Endothelial cell of umbilical vein (primary cell): ENCODE data around the gene CTSE. TPM values are rescaled to one million over a fixed set of nuclear protein-coding genes. Genes with fewer than 3 reads are reported as not detected.
"Not testable (repeated sequence)": the region's sequence is repeated elsewhere in the genome, so short reads cannot be mapped to it uniquely, and the experiment has no call there.

ENCODE experiments used
- BruUV-seq: library from RNA; stranded (reverse); fragments of 400-500 nt; replicated peaks from 2 replicates; lab custom pipeline; 2021; lab: Mats Ljungman, UMichigan
- CTCF ChIA-PET: fragments of 300-600, 350-600 bp; sonication (Branson Sonifier 250); formaldehyde crosslinking; loops from one replicate; lab custom pipeline; 2021; ENCODE audit warnings: antibody characterized with exemption, inconsistent platforms; lab: Charles Lee
- POLR2A ChIA-PET: fragments of 300-600, 350-600 bp; sonication (Branson Sonifier 250); formaldehyde crosslinking; loops from one replicate; lab custom pipeline; 2021; ENCODE audit warnings: antibody characterized with exemption, inconsistent platforms; lab: Charles Lee
- DNase-seq: peaks from one replicate; pipeline ENCODE4 v3.0.0-alpha.2; 2011; ENCODE audit warnings: low read depth, low spot score
- FAIRE-seq: peaks from 2 replicates; lab custom pipeline; 2011; peaks lifted over from hg19 to GRCh38; lab: Jason Lieb, UNC
- H2AFZ ChIP-seq: 2 replicates; pipeline ENCODE4 v1.6.0; 2012; ENCODE audit warnings: low read depth, low read length, control low read depth, inconsistent platforms
- H3K27ac ChIP-seq: 2 replicates; pipeline ENCODE4 v1.5.1; 2011; ENCODE audit warnings: low read depth, mild to moderate bottlenecking, control low read depth, low read length, moderate library complexity; ENCODE audit not compliant: insufficient read depth
- H3K27me3 ChIP-seq, 2 experiments: 2 replicates each; pipeline versions ENCODE4 v1.6.0 to v1.6.1; 2011; ENCODE audit warnings: low read length in 2 of 2, mixed read lengths in 1 of 2; ENCODE audit not compliant: control insufficient read depth in 2 of 2, insufficient read depth in 2 of 2
- H3K36me3 ChIP-seq, 2 experiments: 2 replicates in 1 of 2; 3 replicates in 1 of 2; pipeline ENCODE4 v1.5.1; 2011; ENCODE audit warnings: low read length in 2 of 2, mild to moderate bottlenecking in 1 of 2, moderate library complexity in 1 of 2; ENCODE audit not compliant: control insufficient read depth in 2 of 2, insufficient read depth in 2 of 2; ENCODE audit errors: extremely low read depth in 1 of 2
- H3K4me1 ChIP-seq: 3 replicates; pipeline ENCODE4 v1.5.1; 2011; ENCODE audit warnings: mild to moderate bottlenecking, low read length; ENCODE audit not compliant: control insufficient read depth, insufficient read depth; ENCODE audit errors: extremely low read depth
- H3K4me2 ChIP-seq: 2 replicates; pipeline ENCODE4 v1.6.1; 2011; ENCODE audit warnings: low read length, control low read depth, mixed read lengths; ENCODE audit not compliant: insufficient read depth
- H3K4me3 ChIP-seq, 3 experiments: fragments of 200-600 bp in 1 of 3; sonication (generic), shearing (Covaris generic) in 1 of 3; replicated peaks in 1 of 3; 2 replicates each; pipeline ENCODE4 v1.5.1; 2011 to 2016; ENCODE audit warnings: control low read depth in 3 of 3, low read length in 3 of 3, mild to moderate bottlenecking in 2 of 3, inconsistent platforms in 1 of 3, low read depth in 1 of 3, moderate library complexity in 1 of 3; ENCODE audit not compliant: insufficient read depth in 1 of 3
- H3K79me2 ChIP-seq: 2 replicates; pipeline ENCODE4 v1.6.0; 2012; ENCODE audit warnings: low read length, inconsistent platforms; ENCODE audit not compliant: control insufficient read depth, insufficient read depth
- H3K9ac ChIP-seq: replicated peaks from 2 replicates; pipeline ENCODE3; 2011; ENCODE audit warnings: low read length, control low read depth; ENCODE audit not compliant: insufficient read depth; ENCODE audit errors: extremely low read depth
- H3K9me1 ChIP-seq: replicated peaks from 3 replicates; pipeline ENCODE4 v1.6.0; 2011; ENCODE audit warnings: mild to moderate bottlenecking, low read length; ENCODE audit not compliant: control insufficient read depth, insufficient read depth; ENCODE audit errors: extremely low read depth
- H3K9me3 ChIP-seq: replicated peaks from 2 replicates; pipeline ENCODE4 v1.5.1; 2012; ENCODE audit warnings: low read length, inconsistent platforms; ENCODE audit not compliant: control insufficient read depth, insufficient read depth
- H4K20me1 ChIP-seq: replicated peaks from 2 replicates; pipeline ENCODE3; 2011; ENCODE audit warnings: mild to moderate bottlenecking, low read length; ENCODE audit not compliant: control insufficient read depth, insufficient read depth; ENCODE audit errors: extremely low read depth
- CTCF ChIP-seq, 2 donors: IDR thresholded peaks; 1 replicate in 1 of 2; 2 replicates in 1 of 2; pipeline ENCODE4 v1.5.1; 2011; ENCODE audit warnings: low read length in 2 of 2, mild to moderate bottlenecking in 2 of 2, moderate library complexity in 2 of 2, control low read depth in 1 of 2, inconsistent platforms in 1 of 2, low read depth in 1 of 2; ENCODE audit not compliant: insufficient read depth in 1 of 2; ENCODE audit errors: extremely low read depth in 1 of 2
- EZH2 ChIP-seq: IDR thresholded peaks from 2 replicates; pipeline ENCODE4 v1.6.1; 2012; ENCODE audit warnings: borderline replicate concordance, low read depth, mild to moderate bottlenecking, moderate library complexity, low read length, inconsistent platforms; ENCODE audit not compliant: severe bottlenecking
- FOS ChIP-seq: IDR thresholded peaks from 2 replicates; pipeline ENCODE4 v1.6.1; 2011; ENCODE audit warnings: mild to moderate bottlenecking, low read length, moderate library complexity, borderline replicate concordance; ENCODE audit not compliant: insufficient read depth
- GATA2 ChIP-seq: IDR thresholded peaks from 2 replicates; pipeline ENCODE4 v1.7.0; 2011; ENCODE audit warnings: low read depth, mild to moderate bottlenecking, moderate library complexity, mixed read lengths, low read length; ENCODE audit not compliant: insufficient read length, insufficient read depth
- JUN ChIP-seq: IDR thresholded peaks from 2 replicates; pipeline ENCODE4 v1.6.1; 2011; ENCODE audit warnings: borderline replicate concordance, low read depth; ENCODE audit not compliant: insufficient read length, insufficient read depth
- MAX ChIP-seq: IDR thresholded peaks from 2 replicates; pipeline ENCODE4 v1.6.1; 2011; ENCODE audit not compliant: insufficient read depth, insufficient read length
- MYC ChIP-seq: IDR thresholded peaks from one replicate; pipeline ENCODE4 v1.6.1; 2011; ENCODE audit warnings: mild to moderate bottlenecking, low read depth, low read length
- POLR2A ChIP-seq: IDR thresholded peaks from 2 replicates; pipeline ENCODE4 v1.6.1; 2012; ENCODE audit warnings: low read depth, mild to moderate bottlenecking, control low read depth, low read length
- POLR2AphosphoS5 ChIP-seq: IDR thresholded peaks from 2 replicates; pipeline ENCODE4 v1.6.1; 2012; ENCODE audit warnings: low read depth, mild to moderate bottlenecking, control low read depth, low read length, moderate library complexity; ENCODE audit not compliant: insufficient read depth
- dilution Hi-C: fragments of 300-500 bp; cut with MboI; formaldehyde crosslinking; loops from one replicate; pipeline ENCODE4 v1.15.0; 2019; ENCODE audit warnings: low sequenced_read_pairs; ENCODE audit not compliant: extremely low pct_ligation_motif_present
- intact Hi-C: fragments of 100-400 bp; cut with micrococcal nuclease; formaldehyde crosslinking; loops from one replicate; pipeline ENCODE4 v1.10.0; 2022
- polyA plus RNA-seq, 4 experiments: library from polyadenylated mRNA; depleted of rRNA in 3 of 4; stranded (reverse) in 3 of 4; unstranded in 1 of 4; fragments of >200 nt; gene quantifications; 2 replicates each; pipeline versions ENCODE4 v1.2.1 to v1.2.3, GENCODE V29; 2011 to 2012; ENCODE audit warnings: missing spikeins in 1 of 4
- total RNA-seq: library from RNA; stranded (reverse); gene quantifications from 2 replicates; pipeline ENCODE4 v1.2.3, GENCODE V29; 2021

The CTSE gene
- total and polyA plus RNA-seq, 2 donors (not counting 3 experiments of a cell fraction or from before 2014, with no cell fraction given): 0.17 TPM; not detected in 1

GRCh38 chr1:205998457-205999241, 25.0 kb downstream of the CTSE start:
- Histone ChIP-seq H3K4me3 (no peak overlapping the region), H2AFZ (no peak overlapping the region), H3K9me3 (no peaks in the 10 kb centered on the region), H3K9me1 (no peaks in the 10 kb centered on the region), H3K27me3 (no peaks in the 10 kb centered on the region), H3K4me2 (no peak overlapping the region), H4K20me1 (no peaks in the 10 kb centered on the region), H3K27ac (no peak overlapping the region), H3K4me1 (peaks cover 2% of the 10 kb centered on the region), H3K36me3 (no peaks in the 10 kb centered on the region), H3K79me2 (no peaks in the 10 kb centered on the region), H3K9ac (no peak overlapping the region)
- dilution Hi-C loops (loop anchor here (25.0 kb wide), 1 partner anchor 114 kb away; the partner anchor contains the start of gene AVPR1B), intact Hi-C loops (no loop called here)
- FAIRE-seq (no peak), DNase-seq (no peak)
- TF ChIP-seq JUN (no peak), POLR2A (no peak), MYC (no peak), GATA2 (no peak), CTCF (IDR thresholded peaks at IDR 0.05; ENCODE audit: extremely low read depth in 1 of 2, insufficient read depth in 1 of 2, low read depth in 1 of 2, low read length in 2 of 2) (no peak), MAX (no peak), EZH2 (no peak), POLR2AphosphoS5 (no peak), FOS (no peak)
- BruUV-seq: no TSS peak
- ChIA-PET POLR2A (no interaction called here), CTCF (interaction anchor here (0.9 to 6.1 kb wide), 7 partner anchors 9 to 110 kb away, joined by 4 to 27 read pairs (median 4); no protein-coding TSS in a partner anchor)

- H3K9me3 ChIP-seq, FAIRE-seq, H3K4me2 ChIP-seq, H3K79me2 ChIP-seq, DNase-seq, H4K20me1 ChIP-seq, H3K4me3 ChIP-seq, H3K9ac ChIP-seq, BruUV-seq, H3K27ac ChIP-seq, H3K9me1 ChIP-seq, POLR2A ChIA-PET, H2AFZ ChIP-seq, H3K4me1 ChIP-seq, intact Hi-C loops, H3K36me3 ChIP-seq, H3K27me3 ChIP-seq: not testable (repeated sequence)
- CTCF ChIA-PET: interaction anchor here (0.6 to 6.1 kb wide), 2 partner anchors 11 to 100 kb away, joined by 3 to 27 read pairs; no protein-coding TSS in a partner anchor
- dilution Hi-C loops: loop anchor here (25.0 kb wide), 1 partner anchor 116 kb away; the partner anchor contains the start of gene AVPR1B
Observed at GRCh38 chr1:205996641-205997040, 27.1 kb downstream of the CTSE start.
